Kidney (tissue), 14 donors: ENCODE results near the gene NISCH. TPM values are rescaled to one million over a fixed set of nuclear protein-coding genes. Genes with fewer than 3 reads are reported as not detected.

Experiments used
- DNase-seq, 5 donors: peaks; one replicate each; pipeline ENCODE4 v3.0.0-alpha.2; 2013 to 2020
- FAIRE-seq: peaks from 2 replicates; lab custom pipeline; 2012; peaks lifted over from hg19 to GRCh38; lab: Jason Lieb, UNC
- H3K27ac ChIP-seq, 2 donors: one replicate each; pipeline ENCODE4 v1.7.0; 2013; ENCODE audit warnings: low read depth in 2 of 2, low read length in 2 of 2, inconsistent platforms in 1 of 2
- H3K27me3 ChIP-seq: one replicate; pipeline ENCODE4 v1.7.1; 2013; ENCODE audit warnings: low read length, inconsistent platforms; ENCODE audit not compliant: control insufficient read depth, insufficient read depth
- H3K36me3 ChIP-seq, 3 donors: one replicate each; pipeline versions ENCODE4 v1.7.0 to v1.7.1; 2013; ENCODE audit warnings: low read length in 3 of 3, control low read depth in 1 of 3, inconsistent platforms in 1 of 3; ENCODE audit not compliant: insufficient read depth in 3 of 3, control insufficient read depth in 2 of 3
- H3K4me1 ChIP-seq, 3 donors: one replicate each; pipeline versions ENCODE4 v1.7.0 to v1.7.1; 2013; ENCODE audit warnings: low read length in 3 of 3, inconsistent platforms in 1 of 3, low read depth in 1 of 3; ENCODE audit not compliant: control insufficient read depth in 2 of 3, insufficient read depth in 2 of 3
- H3K4me3 ChIP-seq, 3 donors: one replicate each; pipeline versions ENCODE4 v1.7.0 to v1.8.1; 2013; ENCODE audit warnings: low read length in 3 of 3, control low read depth in 1 of 3, inconsistent platforms in 1 of 3
- H3K9ac ChIP-seq, 3 donors: one replicate each; pipeline versions ENCODE4 v1.7.0 to v1.7.1; 2013; ENCODE audit warnings: low read length in 3 of 3, control low read depth in 1 of 3, inconsistent platforms in 1 of 3
- H3K9me3 ChIP-seq, 3 donors: one replicate each; pipeline versions ENCODE4 v1.7.0 to v1.7.1; 2013; ENCODE audit warnings: low read length in 3 of 3, control low read depth in 1 of 3, inconsistent platforms in 1 of 3; ENCODE audit not compliant: control insufficient read depth in 2 of 3, insufficient read depth in 1 of 3
- intact Hi-C: fragments of 100-400 bp; cut with DNase I; formaldehyde crosslinking; loops from one replicate; pipeline ENCODE4 v1.11.1; 2022
- polyA plus RNA-seq: library from polyadenylated mRNA; stranded (reverse); fragments of 350-450 nt; fragmentation: Illumina TruSeq; extraction: RNeasy Lipid Tissue Mini Kit (QIAGEN cat#74804); gene quantifications from one replicate; pipeline ENCODE4 v1.2.3, GENCODE V29; 2014; ENCODE audit warnings: low read depth, low replicate concordance; ENCODE audit not compliant: insufficient read depth
- total RNA-seq: library from RNA; stranded (reverse); fragmentation: NEBNext Ultra II Directional; extraction: Animal tissue kit (Norgen Biotek cat#: 25700); gene quantifications from one replicate; pipeline ENCODE4 v1.2.1, GENCODE V29; 2021
- TF ChIP-seq, protein P1 (sequence below): IDR thresholded peaks from 3 replicates; pipeline ENCODE4 v1.5.1; 2012; ENCODE audit warnings: mild to moderate bottlenecking, moderate library complexity, borderline replicate concordance; ENCODE audit not compliant: insufficient read depth; ENCODE audit errors: extremely low read depth
- donor health status: control.
- donor health status: control.
- donor health status: control.
- donor health status: control.
- donor health status: control.
- donor health status: DM: yes; HTN: yes; CAD: no.
- donor health status: Normal renal cell carcinoma (clear cell type).

Gene NISCH
- total and polyA plus RNA-seq, 2 donors from 2014 or later: 36.1 to 98.7 TPM

GRCh38 chr3:52529376-52530333 is 74.3 kb downstream of the NISCH start:
- FAIRE-seq: no peak
- TF ChIP-seq, protein P1, sequence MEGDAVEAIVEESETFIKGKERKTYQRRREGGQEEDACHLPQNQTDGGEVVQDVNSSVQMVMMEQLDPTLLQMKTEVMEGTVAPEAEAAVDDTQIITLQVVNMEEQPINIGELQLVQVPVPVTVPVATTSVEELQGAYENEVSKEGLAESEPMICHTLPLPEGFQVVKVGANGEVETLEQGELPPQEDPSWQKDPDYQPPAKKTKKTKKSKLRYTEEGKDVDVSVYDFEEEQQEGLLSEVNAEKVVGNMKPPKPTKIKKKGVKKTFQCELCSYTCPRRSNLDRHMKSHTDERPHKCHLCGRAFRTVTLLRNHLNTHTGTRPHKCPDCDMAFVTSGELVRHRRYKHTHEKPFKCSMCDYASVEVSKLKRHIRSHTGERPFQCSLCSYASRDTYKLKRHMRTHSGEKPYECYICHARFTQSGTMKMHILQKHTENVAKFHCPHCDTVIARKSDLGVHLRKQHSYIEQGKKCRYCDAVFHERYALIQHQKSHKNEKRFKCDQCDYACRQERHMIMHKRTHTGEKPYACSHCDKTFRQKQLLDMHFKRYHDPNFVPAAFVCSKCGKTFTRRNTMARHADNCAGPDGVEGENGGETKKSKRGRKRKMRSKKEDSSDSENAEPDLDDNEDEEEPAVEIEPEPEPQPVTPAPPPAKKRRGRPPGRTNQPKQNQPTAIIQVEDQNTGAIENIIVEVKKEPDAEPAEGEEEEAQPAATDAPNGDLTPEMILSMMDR: no peak
- intact Hi-C loops: no loop called here
- peaks cover 0 to 25% (median 5%) of the 10 kb centered on the region in 3 donors for H3K4me1 ChIP-seq
- no peak overlapping the region for H3K4me3 ChIP-seq
- H3K36me3 ChIP-seq: peaks cover 0 to 2% (median 2%) of the 10 kb centered on the region in 3 donors
- peak in 2 of 5 donors; percentile 56 to 73 for DNase-seq
- no peaks in the 10 kb centered on the region for H3K27me3 ChIP-seq
- no peak overlapping the region for H3K9ac ChIP-seq
- peak overlapping the region; percentile 23 to 48 for H3K27ac ChIP-seq
- H3K9me3 ChIP-seq: no peaks in the 10 kb centered on the region

GRCh38 chr3:52530918-52531826 is 75.8 kb downstream of the NISCH start:
- no peak overlapping the region for H3K4me3 ChIP-seq
- no peak overlapping the region for H3K9ac ChIP-seq
- TF ChIP-seq, protein P1: no peak
- H3K27ac ChIP-seq: no peak overlapping the region
- H3K4me1 ChIP-seq: peaks cover 0 to 21% (median 5%) of the 10 kb centered on the region in 3 donors
- intact Hi-C loops: no loop called here
- DNase-seq (peak in 3 of 5 donors; percentile 4 to 56 (median 54)), FAIRE-seq (no peak)
- H3K27me3 ChIP-seq: no peaks in the 10 kb centered on the region
- H3K36me3 ChIP-seq: peaks cover 0 to 2% (median 2%) of the 10 kb centered on the region in 3 donors
- no peaks in the 10 kb centered on the region for H3K9me3 ChIP-seq

DNA sequence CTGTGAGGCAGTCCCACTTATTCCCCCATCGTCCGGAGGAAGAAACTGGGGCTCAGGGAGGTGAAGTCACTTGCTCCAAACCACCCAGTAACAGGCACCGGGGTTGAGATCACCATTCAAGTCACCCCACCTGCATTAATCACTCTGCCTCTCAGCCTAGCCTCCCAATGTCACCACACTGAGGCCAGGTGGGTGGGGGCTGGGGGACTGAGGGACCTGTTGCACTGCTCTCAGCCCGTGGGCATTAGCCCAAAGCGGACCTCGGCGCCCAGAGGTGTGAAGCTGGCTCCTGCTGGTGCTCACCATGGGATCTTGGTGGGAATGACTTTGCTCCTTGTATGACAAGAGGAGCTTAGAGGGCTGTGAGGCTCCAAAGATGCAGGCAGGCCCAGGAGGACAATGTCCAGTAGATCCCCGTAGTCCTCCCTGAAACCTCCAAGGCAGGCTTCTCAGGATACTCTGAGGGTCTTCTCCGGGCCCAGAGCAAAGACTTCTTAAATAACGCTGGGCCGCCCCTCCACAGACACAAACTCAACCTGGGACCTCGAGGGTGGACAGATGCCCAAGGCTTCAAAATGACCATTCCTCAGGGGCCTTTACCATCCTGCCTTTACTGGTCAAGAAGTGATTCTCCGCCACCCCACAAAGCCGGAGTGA is 76.6 kb downstream of the NISCH start:
- Histone ChIP-seq H3K36me3 (peaks cover 0 to 2% (median 2%) of the 10 kb centered on the region in 3 donors), H3K27me3 (no peaks in the 10 kb centered on the region), H3K9me3 (no peaks in the 10 kb centered on the region), H3K9ac (no peak overlapping the region), H3K4me1 (peaks cover 0 to 18% (median 5%) of the 10 kb centered on the region in 3 donors), H3K4me3 (no peak overlapping the region), H3K27ac (no peak overlapping the region)
- DNase-seq (peak in 2 of 5 donors; percentile 7 to 76), FAIRE-seq (no peak)
- intact Hi-C loops: no loop called here
- TF ChIP-seq, protein P1: no peak
